HL-60 (cell line): ENCODE data around the gene GRIN2B.

Experiments
- DNase-seq, 2 experiments: peaks; one replicate each; pipeline ENCODE4 v3.0.0-alpha.2; 2010 to 2020; ENCODE audit warnings: low read depth in 1 of 2, low spot score in 1 of 2
- H3K27ac ChIP-seq: fragments of 250-450 bp; sonication (Bioruptor Pico); replicated peaks from 2 replicates; pipeline ENCODE4 v1.5.1; 2020; ENCODE audit warnings: mild to moderate bottlenecking, moderate library complexity
- H3K27me3 ChIP-seq: fragments of 250-450 bp; sonication (Bioruptor Pico); 2 replicates; pipeline ENCODE4 v1.5.1; 2021; ENCODE audit warnings: mild to moderate bottlenecking, moderate library complexity; ENCODE audit not compliant: insufficient read depth, poor library complexity, severe bottlenecking
- H3K4me3 ChIP-seq: replicated peaks from 2 replicates; pipeline ENCODE4 v1.5.1; 2011; ENCODE audit warnings: mild to moderate bottlenecking, control low read depth, low read length; ENCODE audit not compliant: insufficient read depth
- GABPA ChIP-seq: IDR thresholded peaks from 2 replicates; pipeline ENCODE4 v1.6.1; 2012; ENCODE audit warnings: low read depth
- POLR2AphosphoS5 ChIP-seq: IDR thresholded peaks from 2 replicates; pipeline ENCODE4 v1.6.1; 2012; ENCODE audit warnings: low read depth
- SPI1 ChIP-seq: IDR thresholded peaks from 2 replicates; pipeline ENCODE4 v1.6.1; 2012; ENCODE audit warnings: low read depth, mild to moderate bottlenecking, borderline replicate concordance
- TF ChIP-seq, protein P1 (sequence below): IDR thresholded peaks from one replicate; pipeline ENCODE4 v1.5.1; 2011; ENCODE audit warnings: low read length, control low read depth, inconsistent platforms; ENCODE audit not compliant: insufficient read depth
- TF ChIP-seq, protein P2 (sequence below): IDR thresholded peaks from 2 replicates; pipeline ENCODE4 v1.6.1; 2012; ENCODE audit warnings: low read depth; ENCODE audit not compliant: insufficient replicate concordance

GRIN2B gene

DNA sequence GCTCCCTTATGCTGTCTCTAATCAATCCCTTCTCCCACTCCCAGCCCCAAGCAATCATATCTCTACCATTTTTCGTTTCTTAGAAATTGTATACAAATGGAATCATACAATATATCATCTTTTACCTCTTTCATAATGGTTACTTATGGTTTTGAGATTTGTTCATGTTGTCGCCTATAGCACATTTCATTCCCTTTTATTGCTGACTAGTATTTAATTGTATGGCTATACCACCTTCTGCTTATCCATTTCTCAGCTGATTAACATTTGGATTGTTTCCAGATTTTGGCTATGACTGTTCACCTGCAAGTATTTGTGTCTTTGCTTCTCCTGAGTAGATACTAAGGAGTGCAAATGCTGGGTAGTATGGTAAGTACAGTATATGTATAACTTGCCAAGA is 36.7 kb upstream of the GRIN2B start:
- no peak overlapping the region for H3K27ac ChIP-seq
- H3K27me3 ChIP-seq = peaks cover 3% of the 10 kb centered on the region
- no peak overlapping the region for H3K4me3 ChIP-seq
- no peak for DNase-seq
- no peak for TF ChIP-seq SPI1
- TF ChIP-seq GABPA = no peak
- TF ChIP-seq, protein P1, sequence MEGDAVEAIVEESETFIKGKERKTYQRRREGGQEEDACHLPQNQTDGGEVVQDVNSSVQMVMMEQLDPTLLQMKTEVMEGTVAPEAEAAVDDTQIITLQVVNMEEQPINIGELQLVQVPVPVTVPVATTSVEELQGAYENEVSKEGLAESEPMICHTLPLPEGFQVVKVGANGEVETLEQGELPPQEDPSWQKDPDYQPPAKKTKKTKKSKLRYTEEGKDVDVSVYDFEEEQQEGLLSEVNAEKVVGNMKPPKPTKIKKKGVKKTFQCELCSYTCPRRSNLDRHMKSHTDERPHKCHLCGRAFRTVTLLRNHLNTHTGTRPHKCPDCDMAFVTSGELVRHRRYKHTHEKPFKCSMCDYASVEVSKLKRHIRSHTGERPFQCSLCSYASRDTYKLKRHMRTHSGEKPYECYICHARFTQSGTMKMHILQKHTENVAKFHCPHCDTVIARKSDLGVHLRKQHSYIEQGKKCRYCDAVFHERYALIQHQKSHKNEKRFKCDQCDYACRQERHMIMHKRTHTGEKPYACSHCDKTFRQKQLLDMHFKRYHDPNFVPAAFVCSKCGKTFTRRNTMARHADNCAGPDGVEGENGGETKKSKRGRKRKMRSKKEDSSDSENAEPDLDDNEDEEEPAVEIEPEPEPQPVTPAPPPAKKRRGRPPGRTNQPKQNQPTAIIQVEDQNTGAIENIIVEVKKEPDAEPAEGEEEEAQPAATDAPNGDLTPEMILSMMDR = no peak
- TF ChIP-seq, protein P2, sequence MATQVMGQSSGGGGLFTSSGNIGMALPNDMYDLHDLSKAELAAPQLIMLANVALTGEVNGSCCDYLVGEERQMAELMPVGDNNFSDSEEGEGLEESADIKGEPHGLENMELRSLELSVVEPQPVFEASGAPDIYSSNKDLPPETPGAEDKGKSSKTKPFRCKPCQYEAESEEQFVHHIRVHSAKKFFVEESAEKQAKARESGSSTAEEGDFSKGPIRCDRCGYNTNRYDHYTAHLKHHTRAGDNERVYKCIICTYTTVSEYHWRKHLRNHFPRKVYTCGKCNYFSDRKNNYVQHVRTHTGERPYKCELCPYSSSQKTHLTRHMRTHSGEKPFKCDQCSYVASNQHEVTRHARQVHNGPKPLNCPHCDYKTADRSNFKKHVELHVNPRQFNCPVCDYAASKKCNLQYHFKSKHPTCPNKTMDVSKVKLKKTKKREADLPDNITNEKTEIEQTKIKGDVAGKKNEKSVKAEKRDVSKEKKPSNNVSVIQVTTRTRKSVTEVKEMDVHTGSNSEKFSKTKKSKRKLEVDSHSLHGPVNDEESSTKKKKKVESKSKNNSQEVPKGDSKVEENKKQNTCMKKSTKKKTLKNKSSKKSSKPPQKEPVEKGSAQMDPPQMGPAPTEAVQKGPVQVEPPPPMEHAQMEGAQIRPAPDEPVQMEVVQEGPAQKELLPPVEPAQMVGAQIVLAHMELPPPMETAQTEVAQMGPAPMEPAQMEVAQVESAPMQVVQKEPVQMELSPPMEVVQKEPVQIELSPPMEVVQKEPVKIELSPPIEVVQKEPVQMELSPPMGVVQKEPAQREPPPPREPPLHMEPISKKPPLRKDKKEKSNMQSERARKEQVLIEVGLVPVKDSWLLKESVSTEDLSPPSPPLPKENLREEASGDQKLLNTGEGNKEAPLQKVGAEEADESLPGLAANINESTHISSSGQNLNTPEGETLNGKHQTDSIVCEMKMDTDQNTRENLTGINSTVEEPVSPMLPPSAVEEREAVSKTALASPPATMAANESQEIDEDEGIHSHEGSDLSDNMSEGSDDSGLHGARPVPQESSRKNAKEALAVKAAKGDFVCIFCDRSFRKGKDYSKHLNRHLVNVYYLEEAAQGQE = no peak

DNA sequence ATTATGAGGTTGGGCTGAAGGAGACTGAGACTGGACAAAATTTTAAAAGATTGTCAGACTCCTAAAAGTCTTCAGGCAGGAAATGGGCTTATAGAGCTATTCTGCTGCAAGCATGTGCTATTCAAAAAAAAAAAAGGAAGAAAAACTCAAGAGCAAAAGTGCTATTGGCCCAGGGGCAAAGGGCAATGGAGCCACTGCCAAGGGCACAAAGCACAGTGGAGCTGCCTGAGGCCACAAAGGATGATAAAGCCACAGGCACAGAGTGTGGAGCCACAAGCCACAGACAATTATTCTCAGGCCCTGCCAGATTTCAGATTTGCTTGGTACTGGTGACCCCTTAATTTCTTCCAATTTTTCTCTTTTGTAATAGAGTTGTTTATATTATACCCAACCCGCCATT is 29.6 kb upstream of the GRIN2B start:
- H3K4me3 ChIP-seq = no peak overlapping the region
- TF ChIP-seq GABPA = no peak
- no peak for TF ChIP-seq SPI1
- TF ChIP-seq, protein P2 = no peak
- TF ChIP-seq, protein P1 = no peak
- no peaks in the 10 kb centered on the region for H3K27me3 ChIP-seq
- DNase-seq = no peak
- H3K27ac ChIP-seq = no peak overlapping the region

DNA sequence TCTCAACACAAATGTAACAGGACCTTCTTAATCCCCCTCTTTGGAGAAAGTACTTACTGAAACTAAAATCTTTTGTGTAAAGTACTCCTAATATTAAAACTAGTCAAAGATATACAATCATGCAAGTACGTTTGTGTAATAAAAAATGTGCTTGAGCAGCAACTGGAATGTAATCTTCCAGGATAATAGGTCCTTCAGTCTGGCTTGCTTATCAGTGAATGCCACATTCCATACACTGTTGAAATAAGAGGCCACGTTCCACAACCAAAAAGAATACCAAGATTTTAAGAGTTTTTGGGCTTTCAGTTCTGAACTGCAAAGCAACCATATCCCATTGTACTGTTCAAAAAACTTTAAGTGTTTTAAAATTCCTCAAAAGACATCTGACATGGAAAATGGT is 26.2 kb upstream of the GRIN2B start:
- no peaks in the 10 kb centered on the region for H3K27me3 ChIP-seq
- no peak overlapping the region for H3K27ac ChIP-seq
- no peak for DNase-seq
- H3K4me3 ChIP-seq = no peak overlapping the region
- TF ChIP-seq POLR2AphosphoS5 = no peak

DNA sequence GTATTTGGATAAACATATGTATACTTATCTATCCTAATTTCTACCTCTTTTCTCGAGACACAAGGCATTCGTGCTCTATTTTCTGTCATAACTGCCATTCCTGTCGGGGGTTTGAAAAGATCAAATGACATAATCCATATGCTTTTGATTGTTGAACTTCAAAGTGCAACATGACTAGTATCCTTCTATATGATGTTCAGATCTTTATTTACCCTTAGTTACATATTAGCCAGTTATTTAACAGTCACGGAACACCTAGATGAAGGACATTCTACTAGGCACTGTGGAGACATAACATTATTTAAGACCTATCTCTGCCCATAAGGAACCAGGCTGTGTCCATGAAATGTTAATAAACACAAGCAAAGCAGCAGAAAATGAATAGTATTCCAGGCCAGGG is 11.2 kb upstream of the GRIN2B start:
- DNase-seq = no peak

More for the DNA sequence above, 11.2 kb upstream of the GRIN2B start:
- no peak overlapping the region for H3K4me3 ChIP-seq
- TF ChIP-seq POLR2AphosphoS5 = no peak
- TF ChIP-seq GABPA = no peak
- TF ChIP-seq, protein P2 = no peak
- TF ChIP-seq, protein P1 = no peak
- TF ChIP-seq SPI1 = no peak
- H3K27ac ChIP-seq = no peak overlapping the region
- no peaks in the 10 kb centered on the region for H3K27me3 ChIP-seq
